T-helper 2 cell treated with Interferon-gamma antibody and Interleukin-4, amounts not matched to agents 100 ng/mL and 5 ng/mL, for 36 hours (primary cell): Measurements from ENCODE around the gene CYP2C18. TPM values are rescaled to one million over a fixed set of nuclear protein-coding genes. Genes with fewer than 3 reads are reported as not detected.
"Not testable (repeated sequence)": the region's sequence is repeated elsewhere in the genome, so short reads cannot be mapped to it uniquely, and the experiment has no call there.

ENCODE experiments used
- intact Hi-C: fragments of 100-400 bp; cut with micrococcal nuclease; formaldehyde crosslinking; loops from one replicate; pipeline ENCODE4 v1.15.1; 2023
- total RNA-seq: library from RNA; stranded (reverse); gene quantifications from 2 replicates; pipeline ENCODE4 v1.2.3, GENCODE V29; 2022

Gene CYP2C18
- 0.07 and 0.16 TPM in 2 replicates for total RNA-seq

DNA sequence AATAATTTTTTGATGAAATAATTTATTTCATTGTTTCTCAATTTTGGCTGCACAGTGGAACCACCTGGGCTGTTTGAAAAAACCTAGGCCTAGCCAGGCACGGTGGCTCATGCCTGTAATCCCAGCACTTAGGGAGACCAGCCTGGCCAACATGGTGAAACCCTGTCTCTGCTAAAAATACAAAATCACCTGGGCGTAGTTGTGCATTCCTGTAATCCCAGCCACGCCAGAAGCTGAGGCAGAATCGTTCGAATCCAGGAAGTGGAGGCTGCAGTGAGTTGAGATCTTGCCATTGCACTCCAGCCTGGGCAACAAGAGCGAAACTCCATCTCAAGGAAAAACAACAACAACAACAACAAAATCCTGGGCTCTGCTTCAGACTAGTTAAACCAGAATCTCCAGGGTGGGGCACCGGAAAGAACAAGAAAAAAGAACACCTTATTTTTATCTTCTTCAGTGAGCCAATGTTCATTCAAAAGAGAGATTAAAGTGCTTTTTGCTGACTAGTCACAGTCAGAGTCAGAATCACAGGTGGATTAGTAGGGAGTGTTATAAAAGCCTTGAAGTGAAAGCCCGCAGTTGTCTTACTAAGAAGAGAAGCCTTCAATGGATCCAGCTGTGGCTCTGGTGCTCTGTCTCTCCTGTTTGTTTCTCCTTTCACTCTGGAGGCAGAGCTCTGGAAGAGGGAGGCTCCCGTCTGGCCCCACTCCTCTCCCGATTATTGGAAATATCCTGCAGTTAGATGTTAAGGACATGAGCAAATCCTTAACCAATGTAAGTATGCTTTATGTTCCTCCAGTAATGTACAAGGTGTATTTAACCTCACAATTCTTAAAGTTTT, at the start of gene CYP2C18:
Gene CYP2C18 (plus strand): TSS at position 516 of the 841 bp plus-strand sequence. CDS start 91 bp downstream, at position 607.
- intact Hi-C loops = no loop called here

DNA sequence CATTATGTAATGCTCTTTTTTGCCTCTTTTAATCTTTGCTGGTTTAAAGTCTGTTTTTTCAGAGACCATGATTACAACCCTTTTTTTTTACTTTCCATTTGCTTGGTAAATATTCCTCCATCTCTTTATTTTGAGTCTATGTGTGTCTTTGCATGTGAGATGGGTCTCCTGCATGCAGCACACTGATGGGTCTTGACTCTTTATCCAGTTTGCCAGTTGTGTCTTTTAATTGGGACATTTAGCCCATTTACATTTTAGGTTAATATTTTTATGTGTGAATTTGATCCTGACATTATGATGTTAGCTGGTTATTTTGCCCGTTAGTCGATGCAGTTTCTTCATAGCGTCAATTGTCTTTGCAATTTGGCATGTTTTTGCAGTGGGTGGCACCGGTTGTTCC, 45.4 kb upstream of the CYP2C18 start:
- intact Hi-C loops = not testable (repeated sequence)

DNA sequence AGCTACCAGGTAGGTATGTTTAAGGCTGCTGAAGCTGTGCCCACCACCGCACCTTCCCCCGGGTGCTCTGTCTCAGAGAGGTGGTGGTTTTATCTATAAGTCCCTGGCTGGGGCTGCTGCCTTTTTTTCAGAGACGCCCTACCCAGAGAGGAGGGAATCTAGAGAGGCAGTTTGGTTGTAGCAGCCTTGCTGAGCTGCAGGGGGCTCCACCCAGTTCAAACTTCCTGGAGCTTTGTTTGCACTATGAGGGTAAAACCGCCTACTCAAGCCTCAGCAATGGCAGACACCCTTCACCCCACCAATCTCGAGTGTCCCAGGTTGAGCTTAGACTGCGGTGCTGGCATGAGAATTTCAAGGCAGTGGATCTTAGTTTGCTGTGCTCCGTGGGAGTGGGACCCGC, 43.6 kb upstream of the CYP2C18 start:
- intact Hi-C loops = no loop called here

DNA sequence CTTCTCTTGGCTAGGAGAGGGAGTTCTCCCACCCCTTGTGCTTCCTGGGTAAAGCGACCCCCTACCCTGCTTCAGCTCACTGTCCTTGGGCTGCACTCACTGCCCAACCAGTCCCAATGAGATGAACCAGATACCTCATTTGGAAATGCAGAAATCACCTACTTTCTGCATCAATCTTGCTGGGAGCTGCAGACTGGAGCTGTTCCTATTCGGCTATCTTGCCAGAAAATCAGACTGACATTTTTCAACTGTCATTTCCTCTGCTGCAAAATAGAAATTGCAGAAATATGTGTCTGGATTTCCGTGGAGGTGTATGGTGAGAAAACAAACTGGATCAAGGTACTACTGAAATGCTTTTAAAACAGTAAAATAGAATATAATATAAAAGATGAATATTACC, 43.0 kb upstream of the CYP2C18 start:
- intact Hi-C loops = no loop called here

DNA sequence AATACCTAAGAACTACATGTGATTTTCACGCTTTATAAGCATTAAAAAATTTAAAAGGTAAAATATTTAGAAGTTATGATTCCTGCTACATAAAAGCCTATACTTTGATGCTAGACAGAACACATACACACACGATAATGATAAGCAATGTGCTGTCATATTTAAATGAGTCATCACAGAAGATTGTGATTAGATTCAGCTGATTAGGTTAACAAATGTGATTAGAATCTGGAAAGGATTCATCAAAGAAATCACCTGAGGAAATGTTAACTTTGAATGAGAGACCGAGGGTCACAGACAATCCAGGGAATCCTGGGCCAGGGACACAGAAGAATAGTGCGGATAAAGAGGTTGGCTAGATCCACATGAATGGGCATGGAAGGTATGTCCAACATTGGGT, 42.0 kb upstream of the CYP2C18 start:
- intact Hi-C loops = no loop called here

DNA sequence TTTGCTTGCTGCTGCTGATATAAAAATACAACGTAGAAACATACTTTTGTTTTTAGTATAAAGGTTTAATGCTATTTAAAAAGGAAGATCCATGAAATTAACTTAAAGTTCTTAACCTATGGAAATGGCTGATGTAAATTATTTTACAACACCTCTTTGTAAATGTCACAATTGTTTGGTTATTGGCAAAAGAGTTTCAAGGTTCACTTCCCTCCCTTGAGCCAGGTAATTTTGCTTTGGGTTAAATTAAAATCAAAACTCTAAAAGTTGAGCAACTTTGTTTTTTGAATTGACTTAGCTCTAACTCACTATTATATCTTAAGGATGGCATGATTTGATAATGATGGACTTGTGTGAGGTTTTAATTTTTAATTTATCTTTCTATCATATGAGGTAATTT, 39.2 kb upstream of the CYP2C18 start:
- intact Hi-C loops = no loop called here

DNA sequence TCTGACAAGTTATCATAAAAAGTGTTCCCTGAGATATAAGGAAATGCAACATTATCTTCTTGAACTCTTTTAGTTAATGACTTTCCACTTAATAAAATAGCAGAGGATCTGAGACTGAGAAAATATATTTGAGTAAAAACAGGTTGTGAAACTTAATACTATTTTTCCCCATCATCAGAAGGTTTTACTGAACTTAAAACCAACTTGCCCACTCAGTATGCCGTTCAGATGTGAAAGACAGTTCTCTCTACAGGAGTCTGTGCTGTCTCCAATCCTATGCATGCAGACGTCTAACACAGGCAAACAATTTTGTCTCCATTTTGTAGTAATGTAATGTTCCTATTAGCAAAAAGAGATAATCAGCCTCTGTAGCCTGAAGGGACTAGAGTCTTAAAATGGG, 38.2 kb upstream of the CYP2C18 start:
- intact Hi-C loops = no loop called here

DNA sequence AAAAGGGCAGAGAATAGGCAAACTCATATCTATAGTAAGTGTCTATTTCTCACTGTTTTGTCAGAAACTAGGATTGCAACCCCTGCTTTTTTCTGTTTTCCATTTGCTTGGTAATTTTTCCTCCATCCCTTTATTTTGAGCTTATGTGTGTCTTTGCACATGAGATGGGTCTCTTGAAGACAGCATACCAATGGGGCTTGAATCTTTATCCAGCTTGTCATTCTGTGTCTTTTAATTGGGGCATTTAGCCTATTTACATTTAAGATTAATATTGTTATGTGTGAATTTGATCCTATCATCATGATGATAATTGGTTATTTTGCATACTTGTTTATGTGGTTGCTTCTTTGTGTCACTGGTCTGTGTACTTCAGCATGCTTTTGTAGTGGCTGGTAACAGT, 28.3 kb upstream of the CYP2C18 start:
- intact Hi-C loops = not testable (repeated sequence)

DNA sequence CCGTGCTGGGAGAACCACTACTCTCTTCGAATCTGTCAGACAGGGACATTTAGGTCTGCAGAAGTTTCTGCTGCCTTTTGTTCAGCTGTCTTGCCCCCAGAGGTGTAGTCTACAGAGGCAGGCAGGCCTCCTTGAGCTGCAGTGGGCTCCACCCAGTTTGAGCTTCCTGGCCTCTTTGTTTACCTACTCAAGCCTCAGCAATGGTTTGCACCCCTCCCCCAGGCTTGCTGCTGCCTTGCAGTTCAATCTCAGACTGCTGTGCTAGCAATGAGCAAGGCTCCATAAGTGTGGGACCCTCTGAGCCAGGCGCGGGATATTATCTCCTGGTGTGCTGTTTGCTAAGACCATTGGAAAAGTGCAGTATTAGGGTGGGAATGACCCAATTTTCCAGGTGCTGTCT, 20.5 kb upstream of the CYP2C18 start:
- intact Hi-C loops = not testable (repeated sequence)

DNA sequence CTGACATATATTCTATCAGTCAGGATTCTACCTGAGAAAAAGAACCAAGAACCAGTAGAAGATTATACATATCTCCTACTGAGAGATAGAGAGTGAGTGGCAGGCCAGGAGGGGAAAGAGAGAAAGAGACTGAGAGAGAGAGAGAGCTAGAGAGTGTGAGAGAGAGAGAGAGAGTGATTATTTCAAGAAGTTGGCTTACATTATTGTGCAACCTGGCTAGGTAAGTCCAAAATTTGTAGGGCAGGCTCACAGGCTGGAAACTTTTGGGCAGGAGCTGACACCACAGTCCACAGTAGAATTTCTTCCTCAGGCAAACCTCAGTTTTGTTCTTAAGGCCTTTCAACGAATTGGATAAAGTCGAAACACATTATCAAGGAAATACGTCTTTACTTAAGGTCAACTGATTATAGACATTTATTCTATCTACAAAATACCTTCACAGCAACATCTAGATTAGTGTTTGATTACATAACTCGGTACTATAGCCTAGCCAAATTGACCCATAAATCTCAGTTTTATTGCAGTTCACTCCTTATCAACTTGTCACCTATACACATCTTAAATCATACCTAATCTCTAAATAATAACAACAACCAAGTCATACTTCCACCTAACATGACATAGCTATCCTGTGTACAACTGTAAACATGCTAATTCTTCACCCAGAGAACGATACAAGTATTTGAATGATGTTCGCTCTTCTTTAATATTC, 17.0 kb upstream of the CYP2C18 start:
- intact Hi-C loops = no loop called here

DNA sequence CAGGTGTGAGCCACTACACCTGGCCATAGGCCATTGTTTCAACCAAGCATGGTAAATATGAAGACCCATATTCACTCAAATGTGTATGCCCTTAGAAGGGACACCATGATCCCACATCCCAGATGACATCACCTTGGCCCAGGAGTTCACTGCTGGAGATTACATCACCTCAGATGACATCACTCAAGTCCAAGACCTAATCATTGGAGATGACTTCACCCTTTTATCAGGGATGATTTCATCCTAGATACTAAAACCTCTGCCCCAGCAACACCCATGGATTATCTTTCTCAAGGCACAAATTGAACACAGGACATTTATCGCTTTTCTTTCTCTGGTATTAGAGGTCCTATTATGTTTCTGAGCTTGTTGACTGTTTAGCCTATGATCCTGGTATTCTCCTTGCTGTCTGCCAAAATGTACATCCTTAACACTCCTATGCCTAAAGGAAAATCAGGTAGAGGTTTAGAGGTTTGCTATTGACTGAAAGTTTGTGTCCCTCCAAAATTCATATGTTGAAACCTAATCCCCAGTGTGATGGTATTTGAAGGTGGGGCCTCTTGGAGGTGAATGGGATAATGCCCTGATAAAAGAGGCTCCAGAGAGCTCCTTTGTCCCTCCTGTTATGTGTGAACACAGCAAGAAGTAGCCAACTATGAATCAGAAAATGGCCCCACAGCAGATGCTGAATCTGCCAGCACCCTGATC, 9.8 kb upstream of the CYP2C18 start:
- intact Hi-C loops = no loop called here

DNA sequence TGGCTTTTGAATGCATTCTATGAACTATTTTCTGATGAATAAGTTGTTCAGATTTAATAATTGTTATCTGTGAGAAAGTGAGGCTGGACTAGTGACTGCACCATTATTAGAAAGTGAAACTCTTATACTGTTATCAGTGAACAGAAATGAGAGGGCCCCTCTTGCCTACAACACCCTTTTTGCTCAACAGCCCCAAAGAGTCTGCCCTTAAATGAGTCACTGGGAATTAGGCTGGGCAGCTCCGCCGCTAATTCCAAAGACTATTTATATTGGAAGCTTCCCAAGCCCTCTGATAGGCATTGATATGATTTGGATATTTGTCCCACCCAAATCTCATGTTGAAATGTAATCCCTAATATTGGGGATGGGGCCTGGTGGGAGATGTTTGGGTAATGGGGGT, 7.0 kb upstream of the CYP2C18 start:
- intact Hi-C loops = no loop called here

DNA sequence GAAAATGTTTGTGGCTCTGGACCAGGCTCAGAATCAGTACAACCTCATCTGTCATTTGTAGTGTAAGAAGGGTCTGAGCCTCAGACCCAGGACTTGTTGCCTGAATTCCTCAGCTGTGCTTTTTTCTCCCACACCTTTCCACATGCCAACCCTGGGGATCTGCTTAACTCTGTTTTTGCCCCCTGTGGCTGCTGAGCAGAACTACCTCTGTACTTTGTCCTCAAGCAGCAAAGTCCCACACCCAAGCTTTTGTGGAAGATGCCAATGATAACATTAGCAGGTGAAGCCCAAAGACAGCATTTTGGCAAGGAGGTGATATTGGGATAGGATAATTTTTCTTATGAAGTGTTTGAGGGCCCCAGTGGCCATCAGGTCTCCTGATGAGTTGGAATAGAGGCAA, 5.8 kb upstream of the CYP2C18 start:
- intact Hi-C loops = no loop called here

DNA sequence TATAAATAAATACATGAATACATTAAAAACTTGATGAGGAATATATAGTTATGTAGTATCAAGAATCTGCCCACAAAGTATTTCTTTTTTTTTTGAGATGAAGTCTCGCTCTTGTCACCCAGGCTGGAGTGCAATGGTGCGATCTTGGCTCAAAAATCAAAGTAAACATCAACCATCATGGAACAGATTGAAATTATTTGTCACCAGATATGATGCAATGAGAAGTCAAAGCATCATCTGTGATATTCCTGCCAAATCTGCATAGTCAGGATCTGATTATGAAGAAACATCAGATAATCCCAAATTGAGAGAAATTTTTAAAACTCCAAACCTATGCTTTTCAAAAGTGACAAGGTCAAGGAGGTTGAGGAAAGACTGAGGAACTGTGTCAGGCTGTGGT, 5.1 kb upstream of the CYP2C18 start:
- intact Hi-C loops = no loop called here

DNA sequence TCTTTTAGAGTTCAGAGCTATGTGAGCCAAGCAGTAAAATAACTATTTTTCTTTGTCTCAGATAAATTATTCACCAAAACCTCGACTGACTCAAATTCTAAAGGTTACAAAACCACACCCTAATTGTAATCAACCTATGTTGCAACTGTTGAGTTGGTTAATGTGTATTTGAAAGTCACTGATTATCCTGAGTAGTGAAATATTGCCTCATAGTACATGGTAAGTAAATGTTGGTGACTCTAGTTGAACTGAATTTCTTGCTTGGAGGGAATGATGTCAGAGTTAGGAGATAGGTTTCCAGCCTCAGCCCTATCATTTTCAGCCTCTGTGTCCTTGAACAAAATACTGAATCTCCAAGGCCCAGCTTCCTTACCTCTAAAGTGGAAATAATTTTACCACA, 3.0 kb upstream of the CYP2C18 start:
- intact Hi-C loops = no loop called here

DNA sequence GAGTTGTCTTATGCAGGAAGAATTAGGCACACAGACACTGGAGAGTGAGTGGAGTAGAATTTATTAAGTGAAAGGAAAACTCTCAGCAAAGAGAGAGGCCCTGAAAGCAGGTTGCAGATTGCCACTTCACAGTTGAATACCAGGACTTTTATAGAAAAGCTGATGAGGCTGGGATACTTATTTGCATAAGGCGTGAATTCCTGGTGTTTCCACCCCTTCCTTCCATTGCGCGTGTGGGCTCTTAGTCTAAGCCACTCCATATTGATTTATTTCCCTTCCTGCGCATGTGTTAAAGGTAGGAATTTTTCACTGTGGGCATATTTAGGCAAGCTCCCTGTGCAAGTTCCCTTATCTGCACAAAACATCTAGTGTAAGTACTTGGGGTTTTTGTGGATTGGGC, 893 bp upstream of the CYP2C18 start:
- intact Hi-C loops = not testable (repeated sequence)

DNA sequence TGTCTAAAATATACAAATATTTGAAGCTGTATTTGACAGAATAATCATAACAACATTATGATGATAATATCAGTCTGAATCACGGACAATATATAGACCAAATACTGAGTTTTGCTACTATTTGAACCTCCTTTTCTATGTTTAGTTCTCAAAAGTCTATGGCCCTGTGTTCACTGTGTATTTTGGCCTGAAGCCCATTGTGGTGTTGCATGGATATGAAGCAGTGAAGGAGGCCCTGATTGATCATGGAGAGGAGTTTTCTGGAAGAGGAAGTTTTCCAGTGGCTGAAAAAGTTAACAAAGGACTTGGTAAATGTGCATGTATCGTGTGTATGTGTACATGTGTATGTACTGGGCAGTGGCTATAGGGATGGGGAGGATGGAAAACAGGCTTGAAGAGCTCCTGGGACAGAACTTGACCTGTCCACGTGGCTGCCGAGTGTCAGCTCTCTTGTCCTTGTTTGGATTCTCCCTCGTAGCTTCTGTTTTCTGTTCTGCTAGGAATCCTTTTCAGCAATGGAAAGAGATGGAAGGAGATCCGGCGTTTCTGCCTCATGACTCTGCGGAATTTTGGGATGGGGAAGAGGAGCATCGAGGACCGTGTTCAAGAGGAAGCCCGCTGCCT, 4.2 kb downstream of the CYP2C18 start:
- intact Hi-C loops = no loop called here

DNA sequence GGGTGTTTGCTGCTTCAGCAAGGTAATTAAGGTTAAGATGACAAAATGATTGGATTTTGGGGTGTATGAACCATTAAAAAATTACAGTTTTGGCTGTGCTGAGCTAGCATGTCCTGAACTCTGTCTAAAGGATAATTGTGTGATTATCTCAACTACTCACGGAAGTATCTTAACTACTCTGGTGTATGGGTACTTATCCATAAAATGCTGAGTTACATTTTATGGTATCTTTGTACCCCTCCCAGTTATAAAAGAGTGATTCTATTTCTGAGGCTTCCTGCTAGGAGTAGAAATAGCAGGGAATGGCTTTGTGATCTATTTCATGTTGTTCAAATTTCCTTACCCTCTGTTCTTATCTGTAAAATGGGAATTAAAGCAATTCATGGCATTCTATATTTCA, 22.6 kb downstream of the CYP2C18 start:
- intact Hi-C loops = no loop called here

DNA sequence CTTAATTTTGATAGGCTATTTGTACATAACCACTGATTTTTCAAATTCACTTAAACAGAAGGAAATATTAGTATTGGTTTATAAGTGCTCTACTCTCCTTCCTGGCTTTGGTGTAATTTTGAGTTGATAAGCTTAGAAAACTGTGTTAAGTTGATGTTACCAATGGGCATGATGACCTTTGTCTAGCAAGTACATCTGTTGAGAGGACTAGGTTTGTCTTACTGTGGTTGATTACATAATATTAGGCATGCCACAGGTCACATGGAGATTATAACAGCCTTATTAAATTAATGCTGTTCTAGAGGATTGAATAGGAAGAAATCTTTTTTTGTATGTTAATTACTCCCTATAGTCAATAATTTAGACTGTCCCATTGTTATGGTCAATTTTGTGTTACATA, 27.0 kb downstream of the CYP2C18 start:
- intact Hi-C loops = no loop called here

DNA sequence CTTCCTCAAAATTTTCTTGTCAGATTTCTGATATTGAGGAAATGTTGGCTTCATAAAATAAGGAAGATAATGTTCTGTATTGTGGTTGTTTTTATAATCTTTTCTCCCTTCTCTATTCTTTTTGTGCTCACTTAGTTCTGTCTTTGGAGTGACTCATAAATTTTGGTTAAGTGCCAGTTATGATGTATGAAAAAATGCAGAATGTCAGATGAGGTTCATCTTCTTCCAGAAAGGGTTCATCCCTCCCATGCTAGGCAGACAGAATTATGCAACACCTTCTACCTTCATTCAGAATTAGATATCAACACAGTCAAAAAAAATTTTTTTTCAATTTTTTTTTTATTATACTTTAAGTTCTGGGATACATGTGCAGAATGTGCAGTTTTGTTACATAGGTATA, 42.3 kb downstream of the CYP2C18 start:
- intact Hi-C loops = no loop called here

DNA sequence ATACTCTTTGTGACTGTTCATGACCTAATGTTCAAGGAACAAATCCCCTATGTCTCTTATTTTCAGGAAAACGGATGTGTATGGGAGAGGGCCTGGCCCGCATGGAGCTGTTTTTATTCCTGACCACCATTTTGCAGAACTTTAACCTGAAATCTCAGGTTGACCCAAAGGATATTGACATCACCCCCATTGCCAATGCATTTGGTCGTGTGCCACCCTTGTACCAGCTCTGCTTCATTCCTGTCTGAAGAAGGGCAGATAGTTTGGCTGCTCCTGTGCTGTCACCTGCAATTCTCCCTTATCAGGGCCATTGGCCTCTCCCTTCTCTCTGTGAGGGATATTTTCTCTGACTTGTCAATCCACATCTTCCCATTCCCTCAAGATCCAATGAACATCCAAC, 51.7 kb downstream of the CYP2C18 start:
- intact Hi-C loops = no loop called here

DNA sequence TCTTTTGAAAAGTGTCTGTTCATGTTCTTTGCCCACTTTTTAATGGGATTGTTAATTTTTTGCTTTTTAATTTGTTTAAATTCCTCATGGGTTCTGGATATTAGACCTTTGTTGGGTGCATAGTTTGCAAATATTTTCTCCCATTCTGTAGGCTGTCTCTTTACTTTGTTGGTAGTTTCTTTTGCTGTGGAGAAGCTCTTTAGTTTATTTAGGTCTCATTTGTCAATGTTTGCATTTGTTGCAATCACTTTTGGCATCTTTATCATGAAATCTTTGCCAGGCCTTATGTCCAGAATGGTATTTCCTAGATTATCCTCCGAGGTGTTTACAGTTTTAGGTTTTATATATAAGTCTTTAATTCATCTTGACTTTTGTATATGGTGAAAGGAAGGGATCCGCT, 55.1 kb downstream of the CYP2C18 start:
- intact Hi-C loops = no loop called here
